ENCODE results near the gene FBXO7. TPM values are rescaled to one million over a fixed set of nuclear protein-coding genes. Genes with fewer than 3 reads are reported as not detected.

FBXO7 gene
- total RNA-seq, 1 experiment from 2014 or later, result 136 TPM

DNA sequence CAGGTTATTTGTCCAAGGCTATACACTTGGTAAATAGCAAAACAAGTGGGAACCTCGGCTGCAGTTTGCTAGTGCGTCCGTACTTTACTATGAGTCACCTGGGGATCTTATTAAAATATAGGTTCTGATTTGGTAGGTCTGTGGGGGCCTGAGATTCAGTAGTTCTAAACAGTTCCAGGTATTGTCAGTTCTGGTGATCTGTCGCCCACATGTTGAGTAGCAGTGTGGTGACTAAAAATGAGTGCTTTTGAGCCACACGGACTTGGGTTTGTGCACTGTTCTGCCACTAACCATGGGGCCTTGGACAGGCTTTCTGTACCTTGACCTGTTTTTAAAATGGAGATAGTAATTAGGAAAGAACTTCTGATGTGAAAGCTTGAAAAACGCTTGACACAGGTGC, 15.7 kb downstream of the FBXO7 start:
- no peak for DNase-seq (ENCODE audit: low read depth)

DNA sequence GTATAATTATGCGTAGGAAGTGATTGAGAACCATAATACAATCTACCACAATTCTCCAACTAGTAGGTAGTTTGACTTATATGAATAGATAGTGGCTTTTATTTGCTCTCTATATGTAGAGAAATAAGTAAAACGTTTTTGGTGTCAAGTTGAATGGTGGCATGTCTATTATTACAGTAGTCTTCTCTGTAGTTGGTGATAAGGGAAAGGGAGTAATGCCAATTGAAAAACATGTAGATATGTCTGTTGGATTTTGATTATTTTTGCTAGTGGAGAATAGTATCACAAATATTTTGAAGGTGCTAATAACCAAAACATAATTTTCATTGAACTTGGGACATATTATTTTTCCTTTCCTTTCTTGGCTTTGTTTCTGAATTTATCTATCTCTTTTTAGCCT, 17.5 kb downstream of the FBXO7 start:
- no peak for DNase-seq (ENCODE audit: low read depth)

DNA sequence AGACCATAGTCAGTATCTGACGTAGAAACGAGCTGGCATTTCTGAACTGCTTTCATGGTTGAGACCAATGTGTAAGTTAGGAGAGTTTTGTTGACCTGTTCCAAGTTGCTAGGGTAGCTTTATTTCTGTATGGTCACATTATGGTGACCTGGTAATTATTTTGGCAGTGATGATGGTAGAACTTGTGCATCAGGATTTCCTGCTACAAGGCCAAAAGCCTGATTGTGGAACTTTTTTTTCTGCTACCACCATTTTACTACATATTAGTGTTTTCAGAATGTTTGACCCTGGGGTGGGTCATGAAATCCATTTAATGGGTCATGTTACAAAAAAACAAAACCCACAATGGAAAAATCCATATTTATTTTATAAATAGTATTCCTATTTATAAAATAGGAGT, 18.9 kb downstream of the FBXO7 start:
- DNase-seq (ENCODE audit: low read depth), result no peak

DNA sequence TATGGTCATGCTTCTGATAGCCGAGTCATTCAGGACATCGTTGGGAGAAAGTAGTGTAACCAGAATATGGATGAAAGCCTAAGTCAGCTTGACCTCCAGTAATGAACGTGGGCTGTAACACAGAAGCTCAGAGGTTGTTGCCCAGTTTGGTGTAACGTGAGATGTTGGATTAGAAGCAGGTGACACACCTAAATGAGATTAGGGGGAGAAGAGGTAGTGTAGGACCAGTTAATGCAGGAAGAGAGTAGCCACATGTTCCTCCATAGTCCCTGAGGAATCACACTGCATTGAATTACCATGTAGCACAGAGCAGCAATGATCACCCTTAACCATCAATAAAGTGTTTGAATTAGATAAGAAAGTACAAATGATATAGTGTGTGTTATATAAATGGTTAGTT, 20.4 kb downstream of the FBXO7 start:
- DNase-seq (ENCODE audit: low read depth), result no peak

DNA sequence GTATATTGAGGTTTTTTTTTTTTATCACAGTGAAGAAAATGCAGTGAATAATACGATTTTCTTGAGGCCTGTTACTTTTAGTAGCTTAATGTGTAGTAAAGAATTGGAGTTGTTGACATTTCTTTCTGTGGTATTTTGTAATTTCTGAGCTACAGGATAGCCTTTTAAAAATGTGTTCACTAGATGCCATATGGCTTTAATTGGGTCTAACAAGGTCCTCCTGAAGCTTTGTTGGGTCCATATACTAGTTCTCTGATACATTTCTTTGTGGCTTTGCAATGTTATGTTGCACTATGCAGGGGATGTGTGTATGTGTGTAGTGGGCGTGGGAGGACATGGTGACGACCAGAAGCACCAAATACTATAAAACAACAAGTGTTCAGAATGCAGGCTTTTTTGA, 25.1 kb downstream of the FBXO7 start:
- no peak for DNase-seq (ENCODE audit: low read depth)

DNA sequence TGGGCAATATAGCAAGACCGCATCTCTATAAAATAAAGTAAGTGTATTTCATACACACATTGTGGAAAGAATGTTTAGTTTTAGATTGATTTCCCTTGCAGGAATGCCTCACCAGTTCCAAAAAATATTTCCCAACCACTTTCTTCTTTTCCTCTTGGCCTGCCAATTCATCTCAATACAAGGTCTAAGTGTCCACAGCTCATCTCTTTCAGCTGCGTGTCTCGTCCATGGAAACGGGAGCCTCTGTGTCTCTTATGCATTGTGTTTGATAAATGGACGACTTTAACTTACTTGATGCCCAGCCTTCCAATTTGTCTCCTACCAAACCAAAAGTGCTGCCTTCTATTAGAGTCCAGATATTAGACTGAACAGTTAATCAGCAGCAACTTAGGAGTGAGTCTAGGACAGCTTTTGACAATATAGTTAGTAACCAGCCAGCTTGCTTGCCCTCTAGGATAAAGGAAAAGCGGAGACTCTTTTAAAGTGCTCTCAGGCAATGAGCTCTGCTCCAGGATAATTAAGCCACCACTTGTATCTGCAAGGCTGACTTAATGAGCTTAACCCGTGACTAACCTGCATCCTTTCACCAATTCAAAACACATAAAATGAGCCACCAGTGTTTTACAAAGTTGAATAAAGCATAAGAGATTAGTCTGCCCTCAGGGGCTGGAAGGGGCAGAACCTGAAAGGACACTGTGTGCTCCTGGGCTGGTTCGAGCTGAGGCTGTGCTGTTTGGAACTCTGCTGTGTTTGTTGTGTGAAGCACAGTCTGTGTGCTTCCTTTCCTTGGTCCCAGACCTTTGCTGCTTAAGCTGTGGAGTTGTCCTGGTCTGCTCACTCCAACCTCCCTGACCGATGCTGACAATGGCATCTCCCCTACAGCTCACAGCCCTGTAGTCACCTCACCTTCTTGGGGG, 27.5 kb downstream of the FBXO7 start:
- peak; percentile 28 for DNase-seq (ENCODE audit: low read depth)

DNA sequence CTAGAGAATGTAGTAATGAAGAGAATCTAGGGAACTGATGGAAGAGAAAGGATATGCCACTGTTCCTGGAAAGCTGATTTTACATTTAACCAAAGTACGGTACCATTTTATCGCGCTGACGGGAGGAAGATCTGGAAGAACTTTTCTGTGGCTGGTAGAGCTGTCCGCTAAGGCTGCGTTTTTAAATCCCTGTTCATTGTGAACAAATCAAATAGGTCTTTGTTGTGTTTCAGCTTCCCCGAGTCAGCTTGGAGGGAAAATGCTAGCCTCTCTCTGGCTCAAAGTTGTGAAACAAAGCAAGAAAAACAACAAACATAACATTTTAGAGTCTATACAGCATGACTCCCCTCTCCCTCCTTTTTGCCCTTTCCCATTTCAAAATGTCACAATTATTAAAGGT, 34.4 kb downstream of the FBXO7 start:
- DNase-seq (ENCODE audit: low read depth), result no peak

DNA sequence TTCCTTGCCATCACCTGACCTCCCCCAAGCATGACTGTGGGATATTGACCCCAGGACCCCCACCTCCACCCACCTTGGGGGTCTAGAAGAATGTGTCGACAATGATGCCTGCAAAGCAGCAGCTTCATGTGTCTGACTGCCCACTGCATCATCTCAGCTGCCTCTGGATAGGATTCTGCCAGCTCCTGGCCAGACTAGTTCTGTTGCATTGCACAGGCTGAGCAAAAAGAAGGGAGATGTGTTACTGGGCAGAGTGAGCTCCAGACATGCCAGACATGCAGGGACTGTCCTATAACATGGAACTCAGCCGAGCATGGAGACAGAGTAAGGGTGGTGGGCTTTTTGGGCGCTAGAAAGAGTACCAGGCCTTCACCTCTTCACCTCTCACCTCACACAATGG, 36.7 kb downstream of the FBXO7 start:
- no peak for DNase-seq (ENCODE audit: low read depth)

DNA sequence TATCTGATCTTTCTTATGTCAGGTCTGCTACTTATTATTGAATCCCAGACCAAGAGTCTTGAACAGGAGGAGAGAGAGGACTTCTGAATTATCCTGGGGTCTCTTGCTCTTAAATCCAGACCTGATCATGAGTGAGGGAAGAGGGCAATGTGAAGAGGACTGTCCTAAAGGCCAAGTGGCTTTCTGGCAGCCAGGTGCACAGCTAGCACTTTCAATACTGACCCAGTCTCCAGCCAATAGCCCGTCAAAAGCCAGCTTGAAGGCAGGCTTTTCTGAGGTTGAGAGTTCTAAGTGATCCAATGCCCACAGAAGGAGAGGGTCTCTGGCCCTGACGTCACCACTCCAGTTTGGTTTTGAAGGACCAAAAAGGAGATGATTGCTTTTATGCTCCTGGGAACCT, 37.2 kb downstream of the FBXO7 start:
- DNase-seq (ENCODE audit: low read depth), result no peak

DNA sequence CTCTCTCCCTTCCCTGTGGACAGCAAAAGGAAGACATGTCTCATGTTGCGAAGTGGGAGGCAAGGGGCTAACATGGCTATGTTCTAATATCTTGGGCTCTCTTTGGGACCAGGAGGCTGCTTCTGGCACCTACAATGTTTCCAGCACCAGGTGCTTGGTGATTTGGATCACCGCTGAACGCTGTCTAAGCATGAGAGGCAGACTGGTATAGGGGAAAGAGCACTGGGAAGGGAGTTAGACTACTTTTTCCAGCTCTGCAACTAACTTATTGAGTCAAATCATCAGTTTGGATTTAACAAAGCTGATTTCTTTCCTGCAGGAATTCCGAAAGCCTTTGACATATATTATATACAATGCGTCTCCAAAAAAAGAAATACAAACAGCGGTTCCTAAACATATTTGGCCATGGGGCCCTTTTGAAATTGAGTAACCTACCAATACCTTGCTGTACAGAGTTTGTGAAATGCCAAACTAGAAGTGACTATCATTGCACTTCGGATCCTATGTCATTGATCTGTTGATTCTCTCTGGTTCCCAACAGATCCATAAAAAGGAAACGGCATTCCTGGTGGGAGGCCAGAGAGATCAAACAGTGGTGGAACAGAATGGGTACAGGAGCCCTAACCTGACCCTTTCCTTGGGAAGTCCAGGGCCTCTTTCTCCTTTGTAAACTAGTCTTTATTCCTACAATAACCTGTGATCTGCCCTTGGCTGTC, 37.8 kb downstream of the FBXO7 start:
- DNase-seq (ENCODE audit: low read depth), result no peak

DNA sequence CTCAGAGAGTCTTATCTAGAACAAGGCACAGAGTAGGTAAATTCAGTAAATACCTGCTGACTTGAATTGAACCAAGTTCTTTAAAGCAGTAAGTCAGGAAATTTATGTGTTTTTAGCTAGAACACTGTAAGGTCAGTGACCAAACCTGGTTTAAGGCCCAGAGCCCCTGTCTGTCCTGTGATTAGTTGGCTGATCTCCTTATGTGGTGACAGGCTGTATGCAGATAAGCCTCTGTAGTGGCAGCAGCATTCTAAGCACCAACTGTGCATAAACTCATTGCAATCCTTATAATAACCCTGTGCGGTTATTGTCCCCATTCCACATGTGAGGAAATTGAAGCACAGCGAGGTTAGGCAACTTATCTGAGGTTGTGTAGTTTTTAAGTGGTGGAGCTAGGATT, 40.5 kb downstream of the FBXO7 start:
- no peak for DNase-seq (ENCODE audit: low read depth)

DNA sequence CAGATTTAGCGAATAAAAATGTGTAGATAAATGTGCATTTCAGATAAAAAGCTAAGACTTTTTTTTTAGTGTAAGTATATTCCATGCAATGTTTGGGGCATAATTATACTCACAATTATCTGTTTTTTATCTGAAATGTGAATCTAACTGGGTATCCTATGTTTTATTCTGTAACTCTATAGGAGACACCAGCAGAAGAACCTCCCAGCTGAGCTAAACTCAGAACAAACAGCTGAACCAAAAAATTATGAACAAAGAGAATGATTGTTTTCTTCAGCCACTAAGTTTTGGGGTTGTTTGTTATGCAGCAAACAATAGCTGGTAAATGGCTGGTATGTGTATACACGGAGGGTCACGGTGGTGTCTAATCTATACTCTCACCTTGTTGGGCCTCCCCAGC, 42.9 kb downstream of the FBXO7 start:
- no peak for DNase-seq (ENCODE audit: low read depth)

DNA sequence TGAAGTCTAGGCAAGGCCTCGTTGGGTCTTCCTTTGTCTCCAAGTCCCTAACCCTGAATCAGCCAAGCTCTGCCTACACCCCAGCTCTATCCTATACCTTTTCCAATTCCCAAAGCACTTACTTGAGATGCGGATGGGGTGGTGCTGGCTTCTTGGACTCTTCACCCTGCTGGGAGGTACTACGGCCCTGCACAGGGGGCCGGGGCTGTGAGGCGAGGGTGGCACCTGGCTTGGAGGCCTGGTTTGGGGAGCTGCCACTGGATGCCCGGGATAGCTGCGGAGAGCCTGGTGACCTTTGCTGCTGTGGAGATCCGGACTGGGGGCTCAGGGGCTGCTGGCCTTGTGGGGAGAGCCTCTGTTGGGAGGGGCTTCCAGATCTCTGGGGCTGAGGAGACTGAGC, 43.3 kb downstream of the FBXO7 start:
- DNase-seq (ENCODE audit: low read depth), result no peak

DNA sequence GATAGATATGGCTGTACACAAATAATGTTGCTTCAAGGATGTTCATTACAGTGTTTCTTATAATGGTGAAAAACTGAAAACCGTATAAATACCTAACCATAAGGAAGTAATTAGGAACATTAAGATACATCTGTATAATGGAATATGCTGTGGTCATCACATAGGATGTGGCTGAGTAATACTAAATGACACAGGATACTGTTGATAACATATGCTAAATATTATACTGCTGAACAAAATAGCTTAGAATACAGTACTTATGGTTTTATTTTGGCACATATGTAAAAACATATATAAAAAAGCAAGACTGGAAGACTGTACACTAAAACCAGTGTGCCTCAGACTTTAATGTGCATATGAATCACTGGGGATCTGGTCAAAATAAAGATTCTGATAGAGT, 43.8 kb downstream of the FBXO7 start:
- DNase-seq (ENCODE audit: low read depth), result peak; percentile 12

DNA sequence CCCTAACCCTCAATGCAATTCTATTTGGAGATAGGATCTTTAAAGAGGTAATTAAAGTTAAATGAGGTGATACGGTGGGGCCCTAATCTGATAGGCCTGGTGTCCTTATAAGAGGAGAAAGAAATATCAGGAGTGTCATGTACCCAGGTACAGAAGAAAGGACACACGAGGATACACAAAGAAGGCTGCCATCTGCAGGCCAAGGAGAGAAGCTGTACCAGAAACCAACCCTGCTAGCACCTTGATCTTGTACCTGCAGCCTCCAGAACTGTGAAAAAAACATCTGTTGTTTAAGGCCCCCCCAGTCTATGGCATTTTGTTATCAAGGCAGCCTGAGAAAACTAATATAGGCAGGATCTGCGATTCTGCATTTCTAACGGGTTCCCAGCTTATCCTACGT, 44.2 kb downstream of the FBXO7 start:
- no peak for DNase-seq (ENCODE audit: low read depth)

DNA sequence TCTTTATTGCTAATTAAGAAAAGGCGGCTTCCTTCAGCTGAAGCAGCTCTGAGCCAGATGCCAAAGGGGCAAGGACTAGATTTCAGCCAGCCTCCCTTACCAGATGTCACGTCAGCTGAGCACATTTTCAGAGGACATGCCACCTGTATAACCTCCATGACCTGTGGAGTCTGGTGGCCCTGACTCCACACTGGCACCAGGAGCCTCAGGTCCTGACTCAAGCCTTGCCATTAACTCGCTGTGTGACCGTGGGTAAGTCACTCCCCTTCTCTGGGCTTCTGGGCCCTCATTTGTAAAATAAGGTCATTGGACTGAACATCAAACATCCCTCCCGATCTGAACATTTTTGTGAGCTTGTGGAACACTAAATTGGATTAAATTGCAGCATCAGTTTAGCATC, 46.0 kb downstream of the FBXO7 start:
- DNase-seq (ENCODE audit: low read depth), result no peak

DNA sequence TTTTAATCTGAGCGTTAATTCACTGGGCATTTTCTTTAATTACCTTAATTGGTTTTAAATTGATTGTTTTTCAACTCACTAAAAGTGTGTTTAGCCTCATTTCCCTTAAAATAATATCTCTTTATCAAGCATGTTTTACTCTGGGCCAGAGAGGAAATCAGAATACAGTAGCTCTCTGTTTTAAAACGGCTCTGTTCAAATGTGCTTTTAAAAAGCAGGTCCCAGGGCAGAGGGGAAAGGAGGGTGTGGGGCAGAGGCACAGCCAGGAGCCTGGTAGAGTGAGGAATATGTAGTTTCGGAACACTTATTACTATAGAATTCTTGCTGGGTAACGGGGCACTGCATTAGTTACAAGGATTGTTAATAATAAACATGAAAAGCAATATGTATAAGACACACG, 47.6 kb downstream of the FBXO7 start:
- DNase-seq (ENCODE audit: low read depth), result no peak

DNA sequence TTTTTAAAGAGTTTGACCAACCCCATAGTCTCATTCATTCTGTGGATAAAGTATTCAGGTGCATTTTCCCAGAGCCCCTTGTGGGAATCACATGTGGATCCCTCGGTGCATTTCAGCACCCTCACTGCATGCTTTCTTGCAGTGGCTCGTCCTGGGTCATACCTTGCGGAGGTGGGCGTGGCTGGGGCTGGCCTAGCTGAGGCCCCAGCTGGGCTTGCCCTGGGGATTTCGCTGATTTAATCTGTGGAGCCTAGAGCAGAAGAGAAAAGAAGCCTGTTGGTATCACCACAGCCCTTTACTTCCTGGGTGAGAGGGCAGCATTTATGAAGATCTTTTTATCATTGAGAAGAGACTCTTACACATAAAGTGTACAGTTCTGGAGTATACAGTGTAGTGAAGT, 53.1 kb downstream of the FBXO7 start:
- no peak for DNase-seq (ENCODE audit: low read depth)

DNA sequence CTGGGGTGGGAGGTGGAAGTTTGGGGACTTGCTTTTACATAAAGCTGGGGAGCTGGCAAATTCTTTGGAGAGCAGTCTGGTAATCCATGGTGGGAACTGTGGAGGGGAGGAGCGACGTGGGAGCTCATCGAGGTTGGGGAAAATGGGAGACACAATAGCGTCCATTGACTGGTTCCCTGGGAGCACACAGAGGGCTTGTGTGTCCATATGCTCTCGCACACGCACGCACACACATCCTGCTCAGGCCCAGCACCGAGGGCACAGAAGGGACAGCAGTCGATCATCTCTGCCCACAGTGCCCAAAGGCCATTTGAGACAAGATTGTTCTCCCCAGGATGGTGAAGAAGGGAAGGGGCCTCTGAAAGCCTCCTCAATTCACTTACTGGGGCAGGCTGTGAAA, 53.7 kb downstream of the FBXO7 start:
- peak; percentile 65 for DNase-seq (ENCODE audit: low read depth)

DNA sequence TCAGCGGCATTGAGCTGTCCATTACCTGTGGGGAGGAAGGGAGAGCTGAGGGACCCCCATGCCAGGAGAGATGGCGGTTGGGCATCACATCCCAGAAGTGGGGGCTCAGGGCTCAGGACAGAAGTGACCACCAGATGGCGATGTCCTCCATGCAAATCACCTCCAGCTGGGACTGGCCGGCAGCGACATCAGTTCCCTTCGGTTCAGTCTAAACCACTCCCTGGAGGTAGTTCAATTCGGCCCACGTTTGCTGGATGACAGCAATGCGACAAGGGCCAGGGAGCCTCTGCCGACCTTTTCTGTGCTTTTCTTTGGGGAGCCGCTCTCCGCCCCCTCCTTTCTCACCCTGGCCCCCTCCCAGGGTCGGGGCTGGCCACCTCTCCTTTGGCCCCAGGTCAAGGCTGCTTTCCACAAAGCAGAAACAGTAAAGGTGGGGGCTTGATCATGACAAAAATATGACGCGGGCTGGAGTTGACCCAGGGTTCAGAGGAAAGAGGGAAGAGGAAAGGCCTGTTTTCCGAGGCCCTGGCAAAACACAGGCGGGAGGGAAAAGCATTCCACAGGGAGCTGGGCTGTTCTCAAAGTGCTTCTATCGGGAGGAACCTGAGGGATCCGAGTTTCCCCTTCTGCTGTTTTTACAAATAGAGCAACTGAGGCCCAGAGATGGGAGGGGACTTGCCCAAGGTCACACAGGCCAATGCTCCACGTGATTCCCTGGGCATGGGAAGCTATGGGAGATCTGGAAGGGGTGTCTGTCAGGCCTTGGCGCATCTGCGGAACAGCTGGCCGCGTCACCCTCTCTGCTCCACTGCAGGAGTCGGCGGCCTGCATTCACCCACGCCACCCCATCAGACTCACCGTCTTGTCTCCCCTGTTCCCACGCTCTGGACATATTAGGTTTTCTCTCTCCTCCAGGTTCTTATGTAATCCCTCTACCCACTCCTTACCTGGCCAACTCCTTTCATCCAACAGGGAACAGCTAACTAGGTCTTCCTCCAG, 54.7 kb downstream of the FBXO7 start:
- DNase-seq (ENCODE audit: low read depth), result peak; percentile 85

DNA sequence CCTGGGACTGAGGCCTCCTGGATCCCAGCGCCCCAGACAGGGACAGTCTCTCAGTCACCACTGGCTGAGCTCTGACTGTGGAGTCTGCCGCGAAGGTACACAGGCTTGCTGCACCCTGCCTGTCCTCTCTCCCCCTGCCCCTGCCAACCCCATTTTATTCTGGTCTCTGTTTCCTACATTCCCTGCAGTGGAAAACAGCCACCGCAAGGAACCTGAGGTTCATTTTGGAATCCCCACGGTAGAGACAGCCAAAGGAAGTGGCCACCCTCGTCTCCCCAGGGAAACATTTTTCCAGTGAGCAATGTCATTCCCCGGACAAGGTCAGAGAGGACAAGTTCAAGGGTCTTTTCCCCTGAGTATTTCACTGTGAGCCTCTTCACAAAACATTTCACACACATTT, 56.6 kb downstream of the FBXO7 start:
- DNase-seq (ENCODE audit: low read depth), result peak; percentile 68
